ENCODE data around the gene SPOP.

DNA sequence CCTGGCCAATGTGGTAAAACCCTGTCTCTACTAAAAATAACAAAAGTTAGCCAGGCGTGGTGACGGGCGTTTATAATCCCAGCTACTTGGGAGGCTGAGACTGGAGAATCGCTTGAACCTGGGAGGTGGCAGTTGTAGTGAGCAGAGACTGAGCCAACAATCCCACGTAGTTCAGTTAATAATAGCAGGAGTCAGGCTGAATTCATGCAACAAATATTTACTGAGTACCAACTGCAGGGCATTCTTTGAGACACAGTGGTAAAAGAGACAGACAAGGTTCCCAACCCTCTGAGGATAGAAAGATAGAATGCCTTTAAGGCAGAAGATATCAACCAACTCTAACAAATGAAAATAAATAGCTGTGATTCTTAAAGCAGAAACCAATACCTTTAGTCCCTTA is 39.1 kb downstream of the SPOP start:
- TF ChIP-seq, protein P1, sequence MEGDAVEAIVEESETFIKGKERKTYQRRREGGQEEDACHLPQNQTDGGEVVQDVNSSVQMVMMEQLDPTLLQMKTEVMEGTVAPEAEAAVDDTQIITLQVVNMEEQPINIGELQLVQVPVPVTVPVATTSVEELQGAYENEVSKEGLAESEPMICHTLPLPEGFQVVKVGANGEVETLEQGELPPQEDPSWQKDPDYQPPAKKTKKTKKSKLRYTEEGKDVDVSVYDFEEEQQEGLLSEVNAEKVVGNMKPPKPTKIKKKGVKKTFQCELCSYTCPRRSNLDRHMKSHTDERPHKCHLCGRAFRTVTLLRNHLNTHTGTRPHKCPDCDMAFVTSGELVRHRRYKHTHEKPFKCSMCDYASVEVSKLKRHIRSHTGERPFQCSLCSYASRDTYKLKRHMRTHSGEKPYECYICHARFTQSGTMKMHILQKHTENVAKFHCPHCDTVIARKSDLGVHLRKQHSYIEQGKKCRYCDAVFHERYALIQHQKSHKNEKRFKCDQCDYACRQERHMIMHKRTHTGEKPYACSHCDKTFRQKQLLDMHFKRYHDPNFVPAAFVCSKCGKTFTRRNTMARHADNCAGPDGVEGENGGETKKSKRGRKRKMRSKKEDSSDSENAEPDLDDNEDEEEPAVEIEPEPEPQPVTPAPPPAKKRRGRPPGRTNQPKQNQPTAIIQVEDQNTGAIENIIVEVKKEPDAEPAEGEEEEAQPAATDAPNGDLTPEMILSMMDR (IDR thresholded peaks at IDR 0.05) = no peak
- TF ChIP-seq POLR2A (IDR thresholded peaks at IDR 0.05) (no peak), POLR2AphosphoS5 (IDR thresholded peaks at IDR 0.05) (no peak)
